Effector memory CD4-positive, alpha-beta T cell (primary cell): ENCODE results near the gene WDR7.

ENCODE experiments used
- DNase-seq, 3 donors: peaks; one replicate each; pipeline ENCODE4 v3.0.0-alpha.2; 2020
- H3K27ac ChIP-seq: 2 replicates; pipeline ENCODE4 v1.7.0; 2013; ENCODE audit warnings: mild to moderate bottlenecking, low read length, moderate library complexity; ENCODE audit not compliant: insufficient read depth, poor library complexity, severe bottlenecking
- H3K27me3 ChIP-seq: replicated peaks from 2 replicates; pipeline ENCODE4 v1.7.0; 2013; ENCODE audit warnings: mild to moderate bottlenecking, low read length; ENCODE audit not compliant: insufficient read depth, control insufficient read depth, poor library complexity, severe bottlenecking
- H3K36me3 ChIP-seq: 2 replicates; pipeline ENCODE4 v1.7.0; 2013; ENCODE audit warnings: mild to moderate bottlenecking, low read length, moderate library complexity; ENCODE audit not compliant: control insufficient read depth, insufficient read depth
- H3K4me1 ChIP-seq: 2 replicates; pipeline ENCODE4 v1.7.0; 2013; ENCODE audit warnings: low read length, mild to moderate bottlenecking; ENCODE audit not compliant: control insufficient read depth, insufficient read depth, poor library complexity, severe bottlenecking
- H3K4me3 ChIP-seq: 2 replicates; pipeline ENCODE4 v1.7.0; 2013; ENCODE audit warnings: low read length, low read depth, mild to moderate bottlenecking; ENCODE audit not compliant: insufficient read depth, poor library complexity, severe bottlenecking
- H3K9me3 ChIP-seq: 2 replicates; pipeline ENCODE4 v1.7.0; 2013; ENCODE audit warnings: mild to moderate bottlenecking, low read length, moderate library complexity; ENCODE audit not compliant: control insufficient read depth

WDR7 gene

GRCh38 chr18:56787390-56787789 lies 136.2 kb downstream of the WDR7 start:
- no peak overlapping the region for H3K27ac ChIP-seq
- H3K9me3 ChIP-seq, result no peaks in the 10 kb centered on the region
- H3K4me3 ChIP-seq, result no peak overlapping the region

GRCh38 chr18:56789004-56789888 lies 138.1 kb downstream of the WDR7 start:
- no peak for DNase-seq
- Histone ChIP-seq H3K4me3 (no peak overlapping the region), H3K9me3 (no peaks in the 10 kb centered on the region), H3K27ac (no peak overlapping the region), H3K36me3 (peaks cover 3% of the 10 kb centered on the region), H3K4me1 (no peaks in the 10 kb centered on the region), H3K27me3 (no peaks in the 10 kb centered on the region)

More at GRCh38 chr18:56787390-56787789, 136.2 kb downstream of the WDR7 start:
- DNase-seq, result no peak
- H3K4me1 ChIP-seq, result no peaks in the 10 kb centered on the region
- peaks cover 11% of the 10 kb centered on the region for H3K36me3 ChIP-seq
- H3K27me3 ChIP-seq, result no peaks in the 10 kb centered on the region

GRCh38 chr18:56789889-56790180 lies 138.7 kb downstream of the WDR7 start:
- Histone ChIP-seq H3K27me3 (no peaks in the 10 kb centered on the region), H3K4me3 (no peak overlapping the region), H3K27ac (no peak overlapping the region), H3K9me3 (no peaks in the 10 kb centered on the region), H3K36me3 (no peaks in the 10 kb centered on the region), H3K4me1 (no peaks in the 10 kb centered on the region)
- DNase-seq, result no peak

- DNase-seq, result no peak
- Histone ChIP-seq H3K4me3 (no peak overlapping the region), H3K27ac (no peak overlapping the region), H3K27me3 (no peaks in the 10 kb centered on the region), H3K4me1 (no peaks in the 10 kb centered on the region), H3K9me3 (no peaks in the 10 kb centered on the region), H3K36me3 (no peaks in the 10 kb centered on the region)
These were observed 144.2 kb downstream of the WDR7 start for GRCh38 chr18:56795381-56795780.

GRCh38 chr18:56799756-56800155 lies 148.6 kb downstream of the WDR7 start:
- no peak overlapping the region for H3K27ac ChIP-seq
- DNase-seq, result no peak
- no peaks in the 10 kb centered on the region for H3K4me1 ChIP-seq

GRCh38 chr18:56803051-56803450 lies 151.9 kb downstream of the WDR7 start:
- no peak overlapping the region for H3K27ac ChIP-seq
- no peak for DNase-seq
- H3K4me1 ChIP-seq, result no peaks in the 10 kb centered on the region
- no peak overlapping the region for H3K4me3 ChIP-seq
- H3K9me3 ChIP-seq, result no peaks in the 10 kb centered on the region
- peaks cover 7% of the 10 kb centered on the region for H3K36me3 ChIP-seq
- H3K27me3 ChIP-seq, result no peaks in the 10 kb centered on the region

More at GRCh38 chr18:56799756-56800155, 148.6 kb downstream of the WDR7 start:
- Histone ChIP-seq H3K27me3 (no peaks in the 10 kb centered on the region), H3K36me3 (peaks cover 7% of the 10 kb centered on the region), H3K9me3 (no peaks in the 10 kb centered on the region), H3K4me3 (no peak overlapping the region)

GRCh38 chr18:56804395-56804794 lies 153.2 kb downstream of the WDR7 start:
- no peak overlapping the region for H3K4me3 ChIP-seq
- peaks cover 7% of the 10 kb centered on the region for H3K36me3 ChIP-seq
- no peaks in the 10 kb centered on the region for H3K27me3 ChIP-seq
- no peaks in the 10 kb centered on the region for H3K9me3 ChIP-seq
- no peak overlapping the region for H3K27ac ChIP-seq
- H3K4me1 ChIP-seq, result no peaks in the 10 kb centered on the region
- no peak for DNase-seq

- no peak overlapping the region for H3K27ac ChIP-seq
- no peaks in the 10 kb centered on the region for H3K4me1 ChIP-seq
- DNase-seq, result no peak
- no peaks in the 10 kb centered on the region for H3K36me3 ChIP-seq
- H3K9me3 ChIP-seq, result no peaks in the 10 kb centered on the region
- no peaks in the 10 kb centered on the region for H3K27me3 ChIP-seq
- no peak overlapping the region for H3K4me3 ChIP-seq
These were observed 156.7 kb downstream of the WDR7 start for GRCh38 chr18:56807901-56808300.

- DNase-seq, result no peak
- H3K9me3 ChIP-seq, result no peaks in the 10 kb centered on the region
- H3K36me3 ChIP-seq, result peaks cover 3% of the 10 kb centered on the region
- no peak overlapping the region for H3K4me3 ChIP-seq
- no peaks in the 10 kb centered on the region for H3K27me3 ChIP-seq
- no peaks in the 10 kb centered on the region for H3K4me1 ChIP-seq
- no peak overlapping the region for H3K27ac ChIP-seq
These were observed 161.5 kb downstream of the WDR7 start for GRCh38 chr18:56812674-56813073.

GRCh38 chr18:56815926-56816325 lies 164.8 kb downstream of the WDR7 start:
- no peak for DNase-seq
- Histone ChIP-seq H3K9me3 (no peaks in the 10 kb centered on the region), H3K4me3 (no peak overlapping the region), H3K4me1 (no peaks in the 10 kb centered on the region), H3K27ac (no peak overlapping the region), H3K36me3 (peaks cover 6% of the 10 kb centered on the region), H3K27me3 (no peaks in the 10 kb centered on the region)
